ENCODE data around the gene HOXB7. TPM values are rescaled to one million over a fixed set of nuclear protein-coding genes. Genes with fewer than 3 reads are reported as not detected.

The HOXB7 gene
- total and polyA plus RNA-seq, 2 experiments from 2014 or later: not detected

GRCh38 chr17:48642059-48642842 lies 31.4 kb upstream of the HOXB7 start (continued):
- TF ChIP-seq, protein P1, sequence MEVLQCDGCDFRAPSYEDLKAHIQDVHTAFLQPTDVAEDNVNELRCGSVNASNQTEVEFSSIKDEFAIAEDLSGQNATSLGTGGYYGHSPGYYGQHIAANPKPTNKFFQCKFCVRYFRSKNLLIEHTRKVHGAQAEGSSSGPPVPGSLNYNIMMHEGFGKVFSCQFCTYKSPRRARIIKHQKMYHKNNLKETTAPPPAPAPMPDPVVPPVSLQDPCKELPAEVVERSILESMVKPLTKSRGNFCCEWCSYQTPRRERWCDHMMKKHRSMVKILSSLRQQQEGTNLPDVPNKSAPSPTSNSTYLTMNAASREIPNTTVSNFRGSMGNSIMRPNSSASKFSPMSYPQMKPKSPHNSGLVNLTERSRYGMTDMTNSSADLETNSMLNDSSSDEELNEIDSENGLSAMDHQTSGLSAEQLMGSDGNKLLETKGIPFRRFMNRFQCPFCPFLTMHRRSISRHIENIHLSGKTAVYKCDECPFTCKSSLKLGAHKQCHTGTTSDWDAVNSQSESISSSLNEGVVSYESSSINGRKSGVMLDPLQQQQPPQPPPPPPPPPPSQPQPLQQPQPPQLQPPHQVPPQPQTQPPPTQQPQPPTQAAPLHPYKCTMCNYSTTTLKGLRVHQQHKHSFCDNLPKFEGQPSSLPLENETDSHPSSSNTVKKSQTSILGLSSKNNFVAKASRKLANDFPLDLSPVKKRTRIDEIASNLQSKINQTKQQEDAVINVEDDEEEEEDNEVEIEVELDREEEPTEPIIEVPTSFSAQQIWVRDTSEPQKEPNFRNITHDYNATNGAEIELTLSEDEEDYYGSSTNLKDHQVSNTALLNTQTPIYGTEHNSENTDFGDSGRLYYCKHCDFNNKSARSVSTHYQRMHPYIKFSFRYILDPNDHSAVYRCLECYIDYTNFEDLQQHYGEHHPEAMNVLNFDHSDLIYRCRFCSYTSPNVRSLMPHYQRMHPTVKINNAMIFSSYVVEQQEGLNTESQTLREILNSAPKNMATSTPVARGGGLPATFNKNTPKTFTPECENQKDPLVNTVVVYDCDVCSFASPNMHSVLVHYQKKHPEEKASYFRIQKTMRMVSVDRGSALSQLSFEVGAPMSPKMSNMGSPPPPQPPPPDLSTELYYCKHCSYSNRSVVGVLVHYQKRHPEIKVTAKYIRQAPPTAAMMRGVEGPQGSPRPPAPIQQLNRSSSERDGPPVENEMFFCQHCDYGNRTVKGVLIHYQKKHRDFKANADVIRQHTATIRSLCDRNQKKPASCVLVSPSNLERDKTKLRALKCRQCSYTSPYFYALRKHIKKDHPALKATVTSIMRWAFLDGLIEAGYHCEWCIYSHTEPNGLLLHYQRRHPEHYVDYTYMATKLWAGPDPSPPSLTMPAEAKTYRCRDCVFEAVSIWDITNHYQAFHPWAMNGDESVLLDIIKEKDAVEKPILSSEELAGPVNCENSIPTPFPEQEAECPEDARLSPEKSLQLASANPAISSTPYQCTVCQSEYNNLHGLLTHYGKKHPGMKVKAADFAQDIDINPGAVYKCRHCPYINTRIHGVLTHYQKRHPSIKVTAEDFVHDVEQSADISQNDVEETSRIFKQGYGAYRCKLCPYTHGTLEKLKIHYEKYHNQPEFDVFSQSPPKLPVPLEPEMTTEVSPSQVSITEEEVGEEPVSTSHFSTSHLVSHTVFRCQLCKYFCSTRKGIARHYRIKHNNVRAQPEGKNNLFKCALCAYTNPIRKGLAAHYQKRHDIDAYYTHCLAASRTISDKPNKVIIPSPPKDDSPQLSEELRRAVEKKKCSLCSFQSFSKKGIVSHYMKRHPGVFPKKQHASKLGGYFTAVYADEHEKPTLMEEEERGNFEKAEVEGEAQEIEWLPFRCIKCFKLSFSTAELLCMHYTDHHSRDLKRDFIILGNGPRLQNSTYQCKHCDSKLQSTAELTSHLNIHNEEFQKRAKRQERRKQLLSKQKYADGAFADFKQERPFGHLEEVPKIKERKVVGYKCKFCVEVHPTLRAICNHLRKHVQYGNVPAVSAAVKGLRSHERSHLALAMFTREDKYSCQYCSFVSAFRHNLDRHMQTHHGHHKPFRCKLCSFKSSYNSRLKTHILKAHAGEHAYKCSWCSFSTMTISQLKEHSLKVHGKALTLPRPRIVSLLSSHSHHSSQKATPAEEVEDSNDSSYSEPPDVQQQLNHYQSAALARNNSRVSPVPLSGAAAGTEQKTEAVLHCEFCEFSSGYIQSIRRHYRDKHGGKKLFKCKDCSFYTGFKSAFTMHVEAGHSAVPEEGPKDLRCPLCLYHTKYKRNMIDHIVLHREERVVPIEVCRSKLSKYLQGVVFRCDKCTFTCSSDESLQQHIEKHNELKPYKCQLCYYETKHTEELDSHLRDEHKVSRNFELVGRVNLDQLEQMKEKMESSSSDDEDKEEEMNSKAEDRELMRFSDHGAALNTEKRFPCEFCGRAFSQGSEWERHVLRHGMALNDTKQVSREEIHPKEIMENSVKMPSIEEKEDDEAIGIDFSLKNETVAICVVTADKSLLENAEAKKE (CRISPR knock-in tag; IDR thresholded peaks at IDR 0.05): no peak
- TF ChIP-seq, protein P2, sequence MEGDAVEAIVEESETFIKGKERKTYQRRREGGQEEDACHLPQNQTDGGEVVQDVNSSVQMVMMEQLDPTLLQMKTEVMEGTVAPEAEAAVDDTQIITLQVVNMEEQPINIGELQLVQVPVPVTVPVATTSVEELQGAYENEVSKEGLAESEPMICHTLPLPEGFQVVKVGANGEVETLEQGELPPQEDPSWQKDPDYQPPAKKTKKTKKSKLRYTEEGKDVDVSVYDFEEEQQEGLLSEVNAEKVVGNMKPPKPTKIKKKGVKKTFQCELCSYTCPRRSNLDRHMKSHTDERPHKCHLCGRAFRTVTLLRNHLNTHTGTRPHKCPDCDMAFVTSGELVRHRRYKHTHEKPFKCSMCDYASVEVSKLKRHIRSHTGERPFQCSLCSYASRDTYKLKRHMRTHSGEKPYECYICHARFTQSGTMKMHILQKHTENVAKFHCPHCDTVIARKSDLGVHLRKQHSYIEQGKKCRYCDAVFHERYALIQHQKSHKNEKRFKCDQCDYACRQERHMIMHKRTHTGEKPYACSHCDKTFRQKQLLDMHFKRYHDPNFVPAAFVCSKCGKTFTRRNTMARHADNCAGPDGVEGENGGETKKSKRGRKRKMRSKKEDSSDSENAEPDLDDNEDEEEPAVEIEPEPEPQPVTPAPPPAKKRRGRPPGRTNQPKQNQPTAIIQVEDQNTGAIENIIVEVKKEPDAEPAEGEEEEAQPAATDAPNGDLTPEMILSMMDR (conservative IDR thresholded peaks at IDR 0.05; ENCODE audit: low read depth in 2 of 2): peak; percentile 28 to 49
- TF ChIP-seq JUNB (IDR thresholded peaks at IDR 0.05; ENCODE audit: unreplicated experiment) (no peak), POLR2AphosphoS5 (IDR thresholded peaks at IDR 0.05; ENCODE audit: low read depth) (peak; percentile 28; the same call in 1 of the 2 replicates), EZH2 (IDR thresholded peaks at IDR 0.05; ENCODE audit: low read depth, unreplicated experiment) (peak; percentile 85)
- TF ChIP-seq, protein P3, sequence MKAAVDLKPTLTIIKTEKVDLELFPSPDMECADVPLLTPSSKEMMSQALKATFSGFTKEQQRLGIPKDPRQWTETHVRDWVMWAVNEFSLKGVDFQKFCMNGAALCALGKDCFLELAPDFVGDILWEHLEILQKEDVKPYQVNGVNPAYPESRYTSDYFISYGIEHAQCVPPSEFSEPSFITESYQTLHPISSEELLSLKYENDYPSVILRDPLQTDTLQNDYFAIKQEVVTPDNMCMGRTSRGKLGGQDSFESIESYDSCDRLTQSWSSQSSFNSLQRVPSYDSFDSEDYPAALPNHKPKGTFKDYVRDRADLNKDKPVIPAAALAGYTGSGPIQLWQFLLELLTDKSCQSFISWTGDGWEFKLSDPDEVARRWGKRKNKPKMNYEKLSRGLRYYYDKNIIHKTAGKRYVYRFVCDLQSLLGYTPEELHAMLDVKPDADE (IDR thresholded peaks at IDR 0.05): peak; percentile 68; the same call in 1 of the 2 replicates

Measured in GM23338 (cell line).